ENCODE measurements around the gene BCL6.

Gene BCL6

DNA sequence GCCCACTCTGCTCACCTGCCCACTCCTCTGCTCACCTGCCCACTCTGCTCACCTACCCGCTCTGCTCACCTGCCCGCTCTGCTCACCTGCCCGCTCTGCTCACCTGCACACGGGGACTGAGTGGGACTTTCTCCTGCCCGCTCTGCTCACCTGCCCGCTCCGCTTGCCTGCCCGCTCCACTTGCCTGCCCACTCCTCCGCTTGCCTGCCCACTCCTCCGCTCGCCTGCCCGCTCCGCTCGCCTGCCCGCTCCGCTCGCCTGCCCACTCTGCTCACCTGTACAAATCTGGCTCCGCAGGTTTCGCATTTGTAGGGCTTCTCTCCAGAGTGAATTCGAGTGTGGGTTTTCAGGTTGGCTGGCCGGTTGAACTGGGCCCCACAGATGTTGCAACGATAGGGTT lies 20.0 kb downstream of the BCL6 start:
- Histone ChIP-seq H3K4me3 (IDR thresholded peaks at IDR 0.05; ENCODE audit: insufficient read depth, low read depth, low read length) (no peak overlapping the region), H3K27me3 (ENCODE audit: insufficient read depth, low read depth) (no peaks in the 10 kb centered on the region), H3K9ac (no peak overlapping the region), H3K36me3 (ENCODE audit: insufficient read depth) (no peaks in the 10 kb centered on the region), H4K20me1 (ENCODE audit: insufficient read depth) (no peaks in the 10 kb centered on the region), H2AFZ (ENCODE audit: low read depth) (no peak overlapping the region), H3K4me1 (ENCODE audit: low read depth, poor library complexity, severe bottlenecking) (no peaks in the 10 kb centered on the region), H3K4me2 (no peak overlapping the region), H3K79me2 (ENCODE audit: insufficient read depth, low read depth) (no peaks in the 10 kb centered on the region), H3K27ac (no peak overlapping the region)
- no peak for TF ChIP-seq CTCF (conservative IDR thresholded peaks at IDR 0.05; ENCODE audit: low read depth, low read length)

DNA sequence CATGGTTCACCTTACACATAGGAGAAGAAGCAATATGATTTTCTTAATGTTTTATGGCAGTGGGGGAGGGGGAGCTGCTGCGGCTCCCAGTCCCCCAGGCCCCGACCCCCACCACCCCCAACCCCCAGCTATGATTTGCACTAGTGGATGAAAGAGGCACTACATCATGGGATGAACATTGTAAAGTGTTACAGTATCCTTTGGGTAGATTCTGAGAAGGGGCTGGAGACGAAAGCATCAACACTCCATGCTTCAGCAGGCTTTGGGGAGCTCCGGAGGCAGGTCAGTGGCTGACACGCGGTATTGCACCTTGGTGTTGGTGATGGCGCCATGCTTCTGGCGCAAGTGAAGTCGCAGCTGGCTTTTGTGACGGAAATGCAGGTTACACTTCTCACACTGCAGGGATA lies 23.1 kb downstream of the BCL6 start:
- Histone ChIP-seq H2AFZ (ENCODE audit: low read depth) (no peak overlapping the region), H3K9ac (no peak overlapping the region), H3K36me3 (ENCODE audit: insufficient read depth) (no peaks in the 10 kb centered on the region), H3K27ac (no peak overlapping the region), H3K4me3 (IDR thresholded peaks at IDR 0.05; ENCODE audit: insufficient read depth, low read depth, low read length) (no peak overlapping the region), H3K79me2 (ENCODE audit: insufficient read depth, low read depth) (no peaks in the 10 kb centered on the region), H3K27me3 (ENCODE audit: insufficient read depth, low read depth) (no peaks in the 10 kb centered on the region), H3K4me1 (ENCODE audit: low read depth, poor library complexity, severe bottlenecking) (no peaks in the 10 kb centered on the region), H4K20me1 (ENCODE audit: insufficient read depth) (no peaks in the 10 kb centered on the region), H3K4me2 (no peak overlapping the region)
- TF ChIP-seq CTCF (conservative IDR thresholded peaks at IDR 0.05; ENCODE audit: low read depth, low read length), result no peak

GRCh38 chr3:187721055-187721454 lies 24.2 kb downstream of the BCL6 start:
- H3K9ac ChIP-seq, result no peak overlapping the region
- H3K4me1 ChIP-seq (ENCODE audit: low read depth, poor library complexity, severe bottlenecking), result no peaks in the 10 kb centered on the region
- H3K27me3 ChIP-seq (ENCODE audit: insufficient read depth, low read depth), result no peaks in the 10 kb centered on the region
- no peak overlapping the region for H3K27ac ChIP-seq
- no peak for TF ChIP-seq CTCF (conservative IDR thresholded peaks at IDR 0.05; ENCODE audit: low read depth, low read length)
- H3K79me2 ChIP-seq (ENCODE audit: insufficient read depth, low read depth), result no peaks in the 10 kb centered on the region
- H3K4me3 ChIP-seq (IDR thresholded peaks at IDR 0.05; ENCODE audit: insufficient read depth, low read depth, low read length), result no peak overlapping the region
- H3K36me3 ChIP-seq (ENCODE audit: insufficient read depth), result no peaks in the 10 kb centered on the region
- no peaks in the 10 kb centered on the region for H4K20me1 ChIP-seq (ENCODE audit: insufficient read depth)
- H2AFZ ChIP-seq (ENCODE audit: low read depth), result no peak overlapping the region
- no peak overlapping the region for H3K4me2 ChIP-seq

DNA sequence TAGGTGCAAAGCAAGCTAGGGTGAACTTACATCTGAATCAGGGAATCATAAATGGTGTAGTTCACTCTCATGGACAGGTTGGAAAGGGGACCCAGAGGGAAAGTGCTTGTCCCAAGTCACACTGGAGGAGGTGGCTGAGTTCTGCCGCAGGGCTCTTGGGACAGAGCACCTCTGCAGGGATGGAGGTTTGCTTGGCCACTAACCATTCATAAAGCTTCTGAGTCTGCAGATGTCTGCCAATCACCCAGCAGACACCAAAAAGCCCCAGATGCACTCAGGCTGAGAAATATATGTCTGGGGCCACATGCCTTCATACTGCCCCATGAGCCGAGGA lies 25.0 kb downstream of the BCL6 start:
- Histone ChIP-seq H3K4me2 (no peak overlapping the region), H3K36me3 (ENCODE audit: insufficient read depth) (no peaks in the 10 kb centered on the region), H3K27me3 (ENCODE audit: insufficient read depth, low read depth) (no peaks in the 10 kb centered on the region), H2AFZ (ENCODE audit: low read depth) (no peak overlapping the region), H3K4me1 (ENCODE audit: low read depth, poor library complexity, severe bottlenecking) (no peaks in the 10 kb centered on the region), H3K79me2 (ENCODE audit: insufficient read depth, low read depth) (no peaks in the 10 kb centered on the region), H3K9ac (no peak overlapping the region), H4K20me1 (ENCODE audit: insufficient read depth) (no peaks in the 10 kb centered on the region), H3K27ac (no peak overlapping the region), H3K4me3 (IDR thresholded peaks at IDR 0.05; ENCODE audit: insufficient read depth, low read depth, low read length) (no peak overlapping the region)
- no peak for TF ChIP-seq CTCF (conservative IDR thresholded peaks at IDR 0.05; ENCODE audit: low read depth, low read length)
